GM18867 (cell line): Measurements from ENCODE around the gene WDR81.
"Not testable (repeated sequence)": the region's sequence is repeated elsewhere in the genome, so short reads cannot be mapped to it uniquely, and the experiment has no call there.

ENCODE experiments used
- ATAC-seq: cut with Tn5 transposase; IDR thresholded peaks from one replicate; pipeline ENCODE4 v1.9.1; 2021; ENCODE audit warnings: mild to moderate bottlenecking, moderate library complexity; ENCODE audit not compliant: unreplicated experiment

Gene WDR81

DNA sequence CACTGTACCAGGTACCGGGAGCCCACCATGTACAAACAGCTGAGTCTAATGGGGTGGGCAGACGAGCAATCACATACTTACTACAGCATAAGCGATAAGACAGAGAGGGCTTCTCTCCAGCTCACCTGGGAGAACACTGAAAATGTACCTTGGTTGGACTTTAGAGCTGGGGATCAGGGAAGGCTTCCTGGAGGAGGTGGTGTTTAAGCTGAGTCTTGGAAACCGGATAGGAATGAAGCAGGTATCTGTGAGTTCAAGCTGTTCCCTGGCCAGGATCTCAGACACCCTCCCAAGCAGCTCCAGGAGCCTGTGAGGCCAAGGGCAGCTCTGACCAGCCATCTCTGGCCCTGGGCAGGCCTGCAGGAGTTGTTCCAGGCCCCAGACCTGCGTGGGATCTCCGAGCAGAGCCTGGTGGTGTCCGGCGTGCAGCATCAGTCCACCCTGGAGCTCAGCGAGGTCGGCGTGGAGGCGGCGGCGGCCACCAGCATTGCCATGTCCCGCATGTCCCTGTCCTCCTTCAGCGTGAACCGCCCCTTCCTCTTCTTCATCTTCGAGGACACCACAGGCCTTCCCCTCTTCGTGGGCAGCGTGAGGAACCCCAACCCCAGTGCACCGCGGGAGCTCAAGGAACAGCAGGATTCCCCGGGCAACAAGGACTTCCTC lies 29.4 kb downstream of the WDR81 start:
- no peak for ATAC-seq

DNA sequence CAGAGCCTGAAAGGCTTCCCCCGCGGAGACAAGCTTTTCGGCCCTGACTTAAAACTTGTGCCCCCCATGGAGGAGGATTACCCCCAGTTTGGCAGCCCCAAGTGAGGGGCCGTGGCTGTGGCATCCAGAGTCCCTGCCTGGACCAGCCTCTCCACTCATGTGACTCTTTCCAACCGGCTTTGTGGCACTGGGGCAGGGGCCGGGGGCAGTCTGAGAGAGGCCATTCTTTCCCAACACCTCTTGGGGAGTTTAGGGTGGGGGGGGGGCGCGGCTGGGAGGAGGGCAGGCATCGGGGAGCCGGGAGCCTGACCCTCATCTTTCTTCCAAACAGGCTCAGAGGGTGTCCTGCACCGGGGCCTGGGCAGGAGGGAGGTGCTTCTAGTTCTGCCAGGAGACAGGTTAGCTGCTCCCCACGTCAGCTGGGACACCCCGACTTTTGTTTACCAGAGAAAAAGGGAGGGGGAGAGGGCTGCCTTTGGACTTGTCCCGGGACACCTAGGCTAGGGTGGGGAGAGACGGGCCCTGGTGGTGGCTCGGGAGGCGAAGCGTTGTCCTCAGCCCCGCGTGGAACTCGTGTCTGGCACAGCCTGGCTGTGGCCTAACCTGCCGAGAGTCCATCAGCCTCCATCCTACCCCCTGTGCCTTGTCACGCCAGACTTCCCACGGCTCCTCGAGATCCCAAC lies 30.1 kb downstream of the WDR81 start:
- no peak for ATAC-seq

DNA sequence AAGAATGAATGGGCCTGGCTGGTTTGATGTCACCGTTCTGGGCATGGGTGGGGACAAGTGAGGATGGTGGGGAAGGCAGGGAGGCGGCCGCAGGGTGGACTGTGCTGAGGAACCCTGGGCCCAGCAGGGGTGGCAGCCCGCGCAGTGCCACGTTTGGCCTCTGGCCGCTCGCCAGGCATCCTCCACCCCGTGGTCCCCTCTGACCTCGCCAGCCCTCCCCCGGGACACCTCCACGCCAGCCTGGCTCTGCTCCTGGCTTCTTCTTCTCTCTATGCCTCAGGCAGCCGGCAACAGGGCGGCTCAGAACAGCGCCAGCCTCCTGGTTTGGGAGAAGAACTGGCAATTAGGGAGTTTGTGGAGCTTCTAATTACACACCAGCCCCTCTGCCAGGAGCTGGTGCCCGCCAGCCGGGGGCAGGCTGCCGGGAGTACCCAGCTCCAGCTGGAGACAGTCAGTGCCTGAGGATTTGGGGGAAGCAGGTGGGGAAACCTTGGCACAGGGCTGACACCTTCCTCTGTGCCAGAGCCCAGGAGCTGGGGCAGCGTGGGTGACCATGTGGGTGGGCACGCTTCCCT lies 30.8 kb downstream of the WDR81 start:
- no peak for ATAC-seq

DNA sequence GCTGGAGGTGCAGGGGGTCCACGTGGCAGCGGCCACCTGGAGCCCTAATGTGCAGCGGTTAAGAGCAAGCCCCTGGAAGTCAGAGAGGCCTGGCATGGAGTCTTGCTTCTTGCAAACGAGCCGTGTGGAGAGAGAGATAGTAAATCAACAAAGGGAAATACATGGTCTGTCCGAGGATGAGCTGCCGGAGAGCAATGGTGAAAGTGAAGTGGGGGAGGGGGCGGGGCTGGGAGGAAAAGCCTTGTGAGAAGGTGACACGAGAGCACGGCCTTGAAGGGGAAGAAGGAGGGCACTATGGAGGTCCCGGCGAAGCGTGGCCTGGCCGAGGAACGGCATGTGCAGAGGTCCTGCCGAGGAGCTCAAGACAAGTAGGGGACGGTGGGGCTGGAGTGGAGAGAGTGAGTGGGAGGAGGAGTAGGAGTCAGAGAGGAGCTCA lies 31.3 kb downstream of the WDR81 start:
- no peak for ATAC-seq

DNA sequence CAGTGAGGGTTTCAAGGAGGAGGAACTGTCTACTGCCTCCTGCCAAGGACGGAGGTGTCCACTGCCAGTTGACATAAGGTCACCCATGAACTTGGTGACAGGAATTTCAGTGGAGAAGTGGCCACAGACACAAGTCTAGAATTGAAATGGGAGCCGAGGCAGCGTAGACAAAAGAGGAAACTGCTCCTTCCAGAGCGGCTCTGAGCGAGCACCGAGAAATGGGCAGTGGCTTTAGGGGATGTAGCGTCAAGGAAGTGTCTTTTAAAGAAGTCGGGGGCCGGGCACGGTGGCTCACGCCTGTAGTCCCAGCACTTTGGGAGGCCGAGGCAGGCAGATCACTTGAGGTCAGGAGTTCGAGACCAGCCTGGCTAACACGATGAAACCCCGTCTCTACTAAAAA lies 34.3 kb downstream of the WDR81 start:
- ATAC-seq: no peak

DNA sequence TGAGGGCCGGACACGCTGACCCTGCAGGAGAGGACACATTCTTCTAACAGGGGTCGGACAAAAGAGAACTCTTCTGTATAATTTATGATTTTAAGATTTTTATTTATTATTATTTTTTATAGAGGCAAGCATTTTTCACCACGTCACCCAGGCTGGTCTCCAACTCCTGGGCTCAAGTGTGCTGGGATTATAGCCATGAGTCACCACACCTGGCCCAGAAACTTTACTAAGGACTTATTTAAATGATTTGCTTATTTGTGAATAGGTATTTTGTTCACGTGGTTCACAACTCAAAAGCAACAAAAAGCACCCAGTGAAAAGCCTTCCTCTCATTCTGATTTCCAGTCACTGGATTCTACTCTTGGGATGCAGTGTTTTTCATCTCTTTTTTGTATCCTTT lies 35.0 kb downstream of the WDR81 start:
- no peak for ATAC-seq

DNA sequence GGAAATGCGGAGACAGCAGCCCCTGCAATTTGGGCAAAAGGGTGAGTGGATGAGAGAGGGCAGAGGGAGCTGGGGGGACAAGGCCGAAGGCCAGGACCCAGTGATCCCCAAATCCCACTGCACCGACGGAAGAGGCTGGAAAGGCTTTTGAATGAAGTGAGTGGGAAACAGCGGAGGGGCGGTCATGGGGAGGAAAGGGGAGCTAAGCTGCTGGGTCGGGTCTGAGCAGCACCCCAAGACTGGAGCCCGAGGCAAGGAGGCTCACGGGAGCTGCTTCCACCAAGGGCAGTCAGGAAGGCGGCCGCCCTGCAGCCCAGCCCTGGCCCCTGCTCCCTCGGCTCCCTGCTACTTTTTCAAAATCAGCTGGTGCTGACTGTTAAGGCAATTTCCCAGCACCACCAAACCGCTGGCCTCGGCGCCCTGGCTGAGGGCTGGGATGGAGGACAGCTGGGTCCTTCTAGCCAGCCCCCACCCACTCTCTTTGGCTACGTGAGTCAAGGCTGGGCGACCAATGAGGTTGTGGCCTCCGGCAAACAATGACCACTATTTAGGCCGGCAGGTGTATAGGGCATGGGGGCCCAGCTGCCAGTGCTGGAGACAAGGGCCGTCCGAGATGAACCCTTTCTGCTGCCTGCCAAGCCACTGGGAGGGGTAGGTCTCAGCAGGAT lies 37.9 kb downstream of the WDR81 start:
- ATAC-seq: no peak

DNA sequence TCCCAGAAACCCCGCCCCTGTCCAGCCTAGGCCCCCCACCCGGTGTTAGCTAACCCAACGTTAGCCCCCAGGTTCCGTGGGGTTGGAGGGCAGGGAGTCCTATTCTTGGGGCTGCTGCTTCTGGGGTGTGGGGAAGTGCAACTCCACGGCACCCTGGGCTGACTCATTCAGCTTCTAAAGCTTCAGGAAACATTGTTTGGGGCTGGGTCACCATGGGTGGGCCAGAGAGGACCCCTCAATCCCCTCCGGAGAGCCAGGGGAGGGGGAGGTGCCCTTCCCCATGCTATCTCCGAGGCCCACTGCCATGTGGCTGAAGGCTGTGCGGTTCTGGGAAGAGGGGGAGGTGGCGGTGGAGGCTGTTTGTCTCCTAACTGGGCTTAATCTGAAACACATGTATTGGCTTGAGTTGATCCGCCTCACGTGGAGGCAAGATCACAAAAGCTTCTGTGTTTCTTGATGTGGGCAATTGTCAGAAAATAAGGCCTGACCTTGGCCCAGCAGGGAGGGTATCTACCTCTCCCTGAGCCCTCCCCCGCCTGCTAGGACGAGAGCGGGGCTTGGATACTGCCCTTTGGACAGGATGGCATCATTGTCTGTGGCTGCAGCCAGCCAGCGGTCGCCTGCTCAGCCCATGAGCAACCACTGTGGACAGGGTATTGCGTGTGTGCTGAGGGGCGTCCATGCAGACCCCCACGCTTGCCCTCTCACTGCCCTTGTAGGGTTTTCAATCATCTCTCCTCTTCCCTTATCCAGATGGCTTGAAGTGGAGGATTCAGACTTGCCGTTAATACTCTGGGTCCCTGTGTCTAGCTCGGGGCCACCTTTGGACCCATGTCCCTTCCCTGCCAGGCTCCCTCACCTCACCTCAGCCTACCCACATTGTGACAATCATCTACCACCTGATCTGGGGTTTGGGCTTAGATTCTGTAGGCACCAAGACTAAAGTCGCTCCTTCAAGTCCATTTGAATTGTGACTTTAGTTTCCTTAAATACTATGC lies 38.7 kb downstream of the WDR81 start:
- no peak for ATAC-seq

DNA sequence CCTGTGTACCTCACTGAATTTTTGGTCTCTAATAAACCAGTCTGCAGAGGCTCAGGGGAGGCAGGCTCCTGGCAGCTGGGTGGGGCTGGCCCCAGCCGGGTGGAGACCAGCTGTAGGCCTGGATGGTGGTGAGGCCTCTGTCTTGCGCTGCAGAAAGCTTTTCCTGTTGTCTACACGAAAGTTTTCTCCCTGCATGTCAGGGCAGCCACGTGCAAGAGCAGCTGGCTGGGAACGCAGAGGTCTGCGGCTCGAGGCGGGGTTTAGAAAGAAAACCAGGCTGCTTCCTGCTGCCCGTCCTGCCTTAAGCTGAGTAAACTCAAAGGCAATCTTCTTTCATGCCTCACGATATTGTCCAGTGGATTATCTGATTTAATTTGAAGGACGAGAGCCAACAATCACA lies 39.8 kb downstream of the WDR81 start:
- no peak for ATAC-seq

DNA sequence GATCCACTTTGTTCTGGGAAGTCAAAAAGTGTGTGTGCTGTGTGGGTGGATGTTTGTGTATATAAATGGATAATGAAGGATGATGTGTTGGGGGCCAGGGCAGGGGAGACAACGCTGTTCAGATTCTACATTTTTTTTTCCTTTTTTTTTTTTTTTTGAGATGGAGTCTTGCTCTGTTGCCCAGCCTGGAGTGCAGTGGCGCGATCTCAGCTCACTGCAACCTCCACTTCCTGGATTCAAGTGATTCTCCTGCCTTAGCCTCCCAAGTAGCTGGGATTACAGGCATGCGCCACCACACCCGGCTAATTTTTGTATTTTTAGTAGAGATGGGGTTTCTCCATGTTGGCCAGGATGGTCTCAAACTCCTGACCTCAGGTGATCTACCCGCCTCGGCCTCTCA lies 40.2 kb downstream of the WDR81 start:
- ATAC-seq: not testable (repeated sequence)

DNA sequence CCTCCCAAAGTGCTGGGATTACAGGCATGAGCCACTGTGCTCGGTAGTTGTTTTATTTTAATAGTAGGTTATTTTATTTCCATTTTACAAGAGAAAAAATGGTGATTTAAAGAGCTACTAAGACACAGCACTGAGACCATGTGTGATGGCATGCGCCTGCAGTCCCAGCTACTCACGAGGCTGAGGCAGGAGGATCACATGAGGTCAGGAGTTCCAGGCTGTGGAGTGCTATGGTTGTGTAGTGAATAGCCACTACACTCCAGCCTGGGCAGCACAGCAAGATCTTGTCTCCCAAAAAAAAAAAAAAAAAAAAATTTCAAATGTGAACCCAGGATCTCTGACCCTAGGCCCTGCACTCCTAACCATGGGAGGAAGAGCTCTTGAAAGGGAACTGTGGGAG lies 41.1 kb downstream of the WDR81 start:
- ATAC-seq: no peak

DNA sequence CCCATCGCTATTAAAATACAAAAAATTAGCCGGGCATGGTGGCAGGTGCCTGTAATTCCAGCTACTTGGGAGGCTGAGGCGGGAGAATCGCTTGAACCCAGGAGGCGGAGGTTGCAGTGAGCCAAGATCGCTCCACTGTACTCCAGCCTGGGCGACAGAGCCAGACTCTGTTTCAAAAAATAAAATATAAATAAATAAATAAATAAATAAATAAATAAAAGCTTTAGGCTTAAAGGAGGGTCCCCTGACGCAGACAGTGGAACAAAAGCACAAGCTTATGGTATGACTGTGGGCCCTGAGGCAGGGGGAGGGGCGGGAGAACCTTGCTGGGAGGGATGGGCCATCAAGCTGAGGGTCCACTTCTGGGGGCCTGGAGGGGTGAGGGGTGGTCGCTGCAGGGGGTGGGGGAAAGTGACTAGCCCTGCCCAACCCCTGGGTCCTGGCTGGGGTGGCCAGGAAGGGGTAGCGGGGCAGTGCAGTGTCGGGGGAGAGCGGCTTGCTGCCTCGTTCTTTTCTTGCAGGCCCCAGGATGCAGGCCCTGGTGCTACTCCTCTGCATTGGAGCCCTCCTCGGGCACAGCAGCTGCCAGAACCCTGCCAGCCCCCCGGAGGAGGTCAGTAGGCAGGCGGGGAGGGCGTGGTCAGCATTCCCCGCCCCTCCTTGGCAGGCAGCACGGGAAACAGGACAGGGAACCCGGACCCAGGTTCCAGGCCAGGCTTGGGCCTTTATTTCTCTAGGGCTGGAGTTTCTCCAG lies 42.1 kb downstream of the WDR81 start:
- ATAC-seq: no peak

DNA sequence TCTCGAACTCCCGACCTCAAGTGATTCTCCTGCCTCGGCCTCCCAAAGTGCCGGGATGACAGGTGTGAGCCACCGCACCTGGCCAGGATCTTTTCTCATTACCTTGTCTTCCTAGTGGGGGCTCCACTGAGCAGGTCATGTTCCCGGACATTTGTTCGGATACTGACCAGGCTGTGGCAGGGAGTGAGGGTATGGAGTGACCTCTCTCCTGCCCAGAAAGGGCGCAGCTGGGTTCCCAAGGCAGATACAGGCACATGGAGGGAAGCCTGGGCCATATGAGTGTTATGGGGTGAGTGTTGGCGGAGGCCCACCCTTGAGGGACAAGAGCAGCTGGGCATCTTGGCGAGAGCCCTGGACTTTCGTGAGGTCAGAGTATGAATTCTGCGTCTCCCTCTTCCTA lies 42.9 kb downstream of the WDR81 start:
- no peak for ATAC-seq

DNA sequence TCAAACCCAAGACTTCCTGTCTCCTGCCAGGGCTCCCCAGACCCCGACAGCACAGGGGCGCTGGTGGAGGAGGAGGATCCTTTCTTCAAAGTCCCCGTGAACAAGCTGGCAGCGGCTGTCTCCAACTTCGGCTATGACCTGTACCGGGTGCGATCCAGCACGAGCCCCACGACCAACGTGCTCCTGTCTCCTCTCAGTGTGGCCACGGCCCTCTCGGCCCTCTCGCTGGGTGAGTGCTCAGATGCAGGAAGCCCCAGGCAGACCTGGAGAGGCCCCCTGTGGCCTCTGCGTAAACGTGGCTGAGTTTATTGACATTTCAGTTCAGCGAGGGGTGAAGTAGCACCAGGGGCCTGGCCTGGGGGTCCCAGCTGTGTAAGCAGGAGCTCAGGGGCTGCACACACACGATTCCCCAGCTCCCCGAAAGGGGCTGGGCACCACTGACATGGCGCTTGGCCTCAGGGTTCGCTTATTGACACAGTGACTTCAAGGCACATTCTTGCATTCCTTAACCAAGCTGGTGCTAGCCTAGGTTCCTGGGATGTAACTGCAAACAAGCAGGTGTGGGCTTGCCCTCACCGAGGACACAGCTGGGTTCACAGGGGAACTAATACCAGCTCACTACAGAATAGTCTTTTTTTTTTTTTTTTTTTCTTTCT lies 45.4 kb downstream of the WDR81 start:
- no peak for ATAC-seq

DNA sequence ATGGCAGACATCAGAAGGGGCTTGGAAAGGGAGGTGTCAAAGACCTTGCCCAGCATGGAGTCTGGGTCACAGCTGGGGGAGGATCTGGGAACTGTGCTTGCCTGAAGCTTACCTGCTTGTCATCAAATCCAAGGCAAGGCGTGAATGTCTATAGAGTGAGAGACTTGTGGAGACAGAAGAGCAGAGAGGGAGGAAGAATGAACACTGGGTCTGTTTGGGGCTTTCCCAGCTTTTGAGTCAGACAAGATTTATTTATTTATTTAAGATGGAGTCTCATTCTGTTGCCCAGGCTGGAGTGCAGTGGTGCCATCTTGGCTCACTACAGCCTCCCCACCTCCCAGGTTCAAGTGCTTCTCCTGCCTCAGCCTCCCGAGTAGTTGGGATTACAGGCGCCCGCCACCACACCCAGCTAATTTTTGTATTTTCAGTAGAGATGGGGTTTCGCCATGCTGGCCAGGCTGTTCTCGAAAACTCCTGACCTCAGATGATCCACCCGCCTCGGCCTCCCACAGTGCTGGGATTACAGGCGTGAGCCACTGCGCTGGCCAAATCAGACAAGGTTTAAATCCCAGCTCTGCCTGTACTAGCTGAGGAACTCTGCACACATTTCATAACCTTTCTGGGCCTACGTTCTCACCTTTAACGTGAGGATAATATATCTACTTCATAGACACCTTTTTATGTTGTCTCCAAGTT lies 48.6 kb downstream of the WDR81 start:
- ATAC-seq: not testable (repeated sequence)

DNA sequence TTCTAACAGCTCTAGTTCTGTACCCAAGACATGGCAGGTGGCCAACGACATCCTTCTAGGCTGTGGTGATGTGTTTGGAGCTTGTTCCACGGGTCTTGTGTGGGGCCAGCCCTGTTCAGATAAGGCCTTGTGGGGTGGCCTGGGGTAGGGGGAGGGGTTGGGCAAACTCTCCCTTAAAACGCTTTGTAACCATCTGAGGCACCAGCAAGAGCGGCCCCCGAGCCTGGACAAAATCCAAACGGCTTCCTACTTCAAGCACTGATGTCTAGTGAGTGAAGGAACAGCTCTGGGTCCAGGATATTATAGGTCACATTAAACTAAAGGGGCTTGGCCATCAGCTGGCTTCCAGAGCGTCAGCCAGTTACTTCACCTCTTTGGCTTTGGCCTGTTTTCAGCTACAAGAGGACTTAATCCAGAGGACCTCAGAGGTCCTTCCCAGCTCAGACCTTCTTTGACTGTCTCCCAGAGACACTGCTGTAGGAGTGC lies 49.2 kb downstream of the WDR81 start:
- no peak for ATAC-seq

DNA sequence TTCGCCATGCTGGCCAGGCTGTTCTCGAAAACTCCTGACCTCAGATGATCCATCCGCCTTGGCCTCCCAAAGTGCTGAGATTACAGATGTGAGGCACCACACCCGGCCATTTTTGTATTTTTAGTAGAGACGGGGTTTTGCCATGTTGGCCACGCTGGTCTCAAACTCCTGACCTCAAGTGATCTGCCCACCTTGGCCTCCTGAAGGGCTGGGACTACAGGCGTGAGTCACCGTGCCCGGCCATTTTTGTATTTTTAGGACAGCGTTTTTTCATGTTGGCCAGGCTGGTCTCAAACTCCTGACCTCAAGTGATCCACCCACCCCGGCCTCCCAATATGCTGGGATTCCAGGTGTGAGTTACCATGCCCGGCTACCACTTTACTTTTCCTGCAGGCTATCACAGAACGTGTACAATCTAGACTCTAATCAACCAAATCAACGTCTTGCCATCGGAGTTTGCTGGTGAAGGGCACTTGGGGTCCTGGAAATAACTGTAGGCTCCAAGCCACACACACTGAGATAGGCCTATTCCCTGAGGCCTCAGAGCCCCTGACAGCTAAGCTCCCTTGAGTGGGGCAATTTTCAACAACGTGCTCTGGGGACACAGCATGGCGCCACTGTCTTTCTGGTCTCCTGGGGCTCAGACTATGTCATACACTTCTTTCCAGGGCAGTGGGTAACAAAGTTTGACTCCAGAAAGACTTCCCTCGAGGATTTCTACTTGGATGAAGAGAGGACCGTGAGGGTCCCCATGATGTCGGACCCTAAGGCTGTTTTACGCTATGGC lies 50.1 kb downstream of the WDR81 start:
- no peak for ATAC-seq

DNA sequence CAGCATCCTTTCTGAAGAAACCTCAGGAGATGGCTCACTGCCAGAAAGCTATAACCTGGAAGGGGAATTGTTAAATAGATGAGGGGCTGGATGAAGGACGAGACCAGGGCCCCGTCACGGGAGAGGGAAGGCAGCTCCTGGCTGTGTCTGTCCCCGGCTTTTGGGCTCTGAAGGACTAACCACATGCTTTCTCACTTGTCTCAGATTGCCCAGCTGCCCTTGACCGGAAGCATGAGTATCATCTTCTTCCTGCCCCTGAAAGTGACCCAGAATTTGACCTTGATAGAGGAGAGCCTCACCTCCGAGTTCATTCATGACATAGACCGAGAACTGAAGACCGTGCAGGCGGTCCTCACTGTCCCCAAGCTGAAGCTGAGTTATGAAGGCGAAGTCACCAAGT lies 51.8 kb downstream of the WDR81 start:
- ATAC-seq: no peak
